Non-pigmented ciliary epithelial cell (primary cell): ENCODE data around the gene PLA2G4F.
A peak's percentile ranks its signal among the peaks of the same experiment; 100 is the strongest.

Experiments used
- DNase-seq: peaks from one replicate; pipeline ENCODE4 v3.0.0-alpha.2; 2010; ENCODE audit warnings: low read depth

The PLA2G4F gene

DNA sequence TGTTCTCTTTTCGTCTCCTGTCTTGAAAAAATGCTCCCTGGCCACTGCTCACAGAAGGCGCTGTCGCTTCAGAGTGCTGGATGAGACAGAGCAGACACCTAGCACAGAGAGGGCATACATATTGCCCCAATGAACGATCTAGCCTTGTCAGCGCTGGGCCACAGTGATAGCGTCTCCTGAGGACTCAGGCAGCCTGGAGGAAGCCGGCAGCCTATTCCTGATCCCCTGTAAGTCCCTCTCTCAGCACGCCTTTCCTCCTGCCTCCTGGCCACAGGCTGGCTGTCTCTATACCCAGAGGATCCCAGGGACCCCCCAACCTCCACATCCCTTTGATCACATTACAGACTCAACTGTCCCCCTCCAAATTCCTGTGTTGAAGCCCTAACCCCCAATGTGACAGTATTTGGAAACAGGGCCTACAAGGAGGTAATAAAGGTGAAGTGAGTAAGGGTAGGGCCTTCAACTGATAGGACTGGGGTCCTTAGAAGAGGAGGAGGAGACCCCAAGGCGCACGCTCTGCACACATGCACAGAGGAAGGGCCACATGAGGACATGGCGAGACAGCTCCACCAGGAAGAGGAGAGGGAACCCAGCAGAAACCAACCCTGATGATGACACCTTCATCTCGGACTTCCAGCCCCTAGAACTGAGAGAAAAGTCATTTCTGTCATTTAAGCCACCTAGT is 7.5 kb downstream of the PLA2G4F start:
- no peak for DNase-seq

DNA sequence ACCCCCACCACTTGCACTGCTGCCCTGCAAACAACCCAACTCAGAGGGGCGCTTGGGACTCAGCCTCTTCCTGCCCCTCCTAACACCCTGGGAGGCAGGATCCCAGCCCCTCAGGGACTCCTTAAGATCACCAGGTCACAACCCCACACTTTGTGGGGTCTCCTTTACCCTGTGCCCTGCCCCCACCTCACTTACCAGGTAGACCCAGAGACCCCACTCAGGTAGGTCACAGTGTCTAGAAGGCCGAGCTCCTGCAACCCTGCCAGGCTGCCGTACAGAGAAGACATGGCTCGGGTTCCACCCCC is 9.1 kb downstream of the PLA2G4F start:
- no peak for DNase-seq

DNA sequence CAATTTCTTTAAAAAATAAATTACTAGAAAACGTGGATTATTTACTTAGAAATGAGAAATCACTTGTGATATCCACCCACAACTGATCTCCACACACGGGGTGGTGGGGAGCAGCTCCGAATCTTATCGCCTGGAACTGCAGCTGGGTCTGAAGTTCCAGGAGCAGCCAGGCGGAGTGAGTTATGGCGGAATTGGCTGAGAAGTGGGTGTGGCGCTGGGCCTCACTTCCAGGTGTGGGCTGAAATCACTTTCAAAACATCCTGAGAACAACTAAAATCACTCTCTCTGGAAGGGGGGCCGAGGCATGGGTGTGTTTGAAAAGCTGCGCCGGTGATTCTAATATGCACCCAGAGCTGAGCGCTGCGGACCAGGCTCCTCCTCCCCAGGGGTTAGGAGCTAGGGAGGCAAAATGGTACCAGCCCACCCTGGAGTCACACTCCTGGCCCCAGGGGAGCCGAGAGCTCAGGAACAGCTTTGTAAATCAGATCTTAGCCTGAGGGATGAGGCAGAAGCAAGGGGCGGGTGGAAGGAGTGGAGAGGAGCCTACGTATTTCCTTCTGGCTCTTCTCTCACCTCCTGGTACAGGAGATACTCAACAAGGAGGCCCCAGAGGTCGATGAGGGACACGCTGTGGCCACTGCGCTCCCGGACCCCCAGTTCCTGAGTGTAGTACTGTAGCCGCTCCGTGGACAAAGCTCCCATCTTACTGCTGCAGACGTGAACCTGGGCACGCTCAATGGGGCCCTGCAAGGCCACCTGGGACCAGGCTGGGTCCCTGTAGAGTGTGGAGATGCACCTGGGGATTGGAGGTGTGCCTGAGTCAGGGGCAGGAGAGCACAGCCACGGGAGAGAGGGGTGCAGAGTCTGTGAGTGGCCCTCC is 9.6 kb downstream of the PLA2G4F start:
- DNase-seq: no peak

- DNase-seq: no peak
Measured at GRCh38 chr15:42145546-42146455, 10.6 kb downstream of the PLA2G4F start.

- no peak for DNase-seq
Measured at GRCh38 chr15:42144841-42145375, 11.5 kb downstream of the PLA2G4F start.

- no peak for DNase-seq
Measured at GRCh38 chr15:42143866-42144625, 12.4 kb downstream of the PLA2G4F start.

DNA sequence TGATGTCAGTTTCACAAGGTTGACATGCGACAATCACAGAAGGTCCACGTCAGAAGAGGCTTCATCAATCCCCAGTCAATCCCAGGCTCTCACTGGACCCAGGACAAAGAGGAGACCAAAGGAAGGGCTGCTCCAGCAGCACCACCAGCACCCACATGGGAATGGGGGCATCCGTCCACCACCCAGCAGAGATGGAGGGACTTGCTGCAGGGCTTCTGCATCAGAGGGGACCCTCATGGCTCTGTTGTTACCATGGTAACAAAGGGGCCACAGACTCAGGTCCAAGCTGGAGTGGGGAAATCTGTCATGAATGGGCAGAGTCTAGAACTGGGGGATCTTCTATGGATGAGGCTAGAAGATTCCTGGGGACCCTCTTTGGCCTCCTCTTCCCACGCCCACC is 13.1 kb downstream of the PLA2G4F start:
- no peak for DNase-seq

GRCh38 chr15:42141795-42142667 is 14.4 kb downstream of the PLA2G4F start:
- DNase-seq: no peak

DNA sequence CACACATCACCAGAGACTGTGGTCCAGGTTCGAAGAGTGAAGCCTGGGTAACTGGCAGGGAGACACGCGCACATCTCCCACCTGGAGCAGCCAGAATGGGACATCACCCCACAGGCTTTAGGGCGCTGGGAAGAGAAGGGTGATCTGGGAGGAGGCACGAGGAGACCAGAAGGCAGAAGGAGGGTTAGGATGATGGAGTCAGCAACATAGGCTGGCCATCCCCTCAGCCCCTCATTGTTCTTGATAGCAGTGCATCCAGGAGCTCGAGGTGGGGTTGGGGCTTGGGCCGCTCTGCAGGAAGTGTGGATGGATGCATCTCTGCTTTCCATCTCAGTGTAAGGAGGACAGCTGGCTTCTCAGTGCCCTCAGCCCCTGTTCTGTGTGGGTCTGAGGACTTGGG is 15.2 kb downstream of the PLA2G4F start:
- no peak for DNase-seq

DNA sequence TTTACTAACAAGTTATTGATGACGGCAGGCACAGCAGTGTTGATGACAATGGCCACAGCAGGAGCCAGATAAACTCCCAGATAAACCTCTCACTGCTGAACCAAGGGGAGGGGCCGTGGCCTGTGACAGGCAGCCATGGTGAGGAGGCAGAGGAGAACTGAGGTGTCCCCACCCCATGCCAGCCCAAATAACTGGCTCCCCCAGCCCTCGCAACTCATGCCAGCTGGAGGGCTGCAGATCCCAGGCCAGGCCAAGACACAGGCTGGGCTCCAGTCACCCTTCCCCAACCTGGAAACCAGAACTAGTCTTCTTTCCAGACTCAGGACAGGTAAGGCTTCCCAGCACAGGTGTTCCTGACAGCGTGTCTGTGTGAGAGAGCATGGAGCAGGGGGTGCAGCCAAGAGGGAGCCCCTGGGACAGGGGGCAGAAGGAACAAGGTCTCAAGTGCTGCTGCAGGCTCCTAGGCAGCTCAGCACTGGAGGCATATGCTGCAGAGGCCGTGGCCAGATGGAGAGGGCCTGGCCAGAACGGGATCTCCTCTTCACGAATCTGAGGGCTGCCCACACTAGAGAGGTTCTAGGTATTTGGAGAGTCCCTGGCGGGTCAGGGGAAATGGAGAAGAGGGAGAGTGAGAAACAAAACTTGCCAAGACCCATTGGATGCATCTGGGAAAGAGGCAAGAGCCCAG is 15.9 kb downstream of the PLA2G4F start:
- no peak for DNase-seq

- DNase-seq: no peak
Measured at GRCh38 chr15:42139596-42139995, 16.8 kb downstream of the PLA2G4F start.

GRCh38 chr15:42138968-42139386 is 17.5 kb downstream of the PLA2G4F start:
- no peak for DNase-seq

DNA sequence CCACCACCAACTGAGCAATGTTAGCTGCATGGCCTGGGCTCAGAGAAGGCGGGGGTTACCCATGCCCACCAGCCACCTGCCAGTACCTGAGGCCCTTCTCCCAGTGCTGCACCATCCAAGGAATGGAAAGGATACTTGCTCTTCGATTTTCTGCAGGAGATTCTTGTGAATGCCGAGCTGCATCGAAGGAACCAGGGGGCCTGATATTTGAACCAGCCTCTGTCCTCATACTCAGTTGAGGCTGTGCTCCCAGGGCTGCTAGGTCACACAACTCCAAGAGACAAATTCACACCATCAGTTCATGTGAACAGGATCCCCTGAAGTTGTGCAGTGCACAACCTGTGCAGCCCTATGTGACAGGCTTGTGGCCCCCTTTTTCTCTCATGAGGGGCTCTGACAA is 18.0 kb downstream of the PLA2G4F start:
- DNase-seq: no peak

- peak; percentile 5 for DNase-seq
Measured at GRCh38 chr15:42137461-42138261, 18.8 kb downstream of the PLA2G4F start.

DNA sequence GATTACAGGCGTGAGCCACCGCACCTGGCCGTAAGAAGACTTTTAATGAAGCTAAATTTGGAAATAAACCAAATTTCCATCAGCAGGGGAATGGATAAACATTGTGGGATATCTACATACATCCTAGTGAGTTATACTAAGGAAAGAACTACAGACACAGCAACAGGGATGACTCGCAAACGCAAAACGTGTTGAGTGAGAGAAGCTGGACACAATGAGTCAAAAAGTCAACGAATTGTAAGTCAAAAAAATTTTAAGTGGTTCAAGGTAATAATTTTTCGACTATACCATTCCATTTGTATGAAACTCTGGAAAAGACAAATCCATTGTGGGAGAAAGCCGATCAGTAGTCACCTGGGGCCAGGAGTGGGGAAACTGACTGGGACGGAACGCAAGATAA is 19.9 kb downstream of the PLA2G4F start:
- DNase-seq: no peak

DNA sequence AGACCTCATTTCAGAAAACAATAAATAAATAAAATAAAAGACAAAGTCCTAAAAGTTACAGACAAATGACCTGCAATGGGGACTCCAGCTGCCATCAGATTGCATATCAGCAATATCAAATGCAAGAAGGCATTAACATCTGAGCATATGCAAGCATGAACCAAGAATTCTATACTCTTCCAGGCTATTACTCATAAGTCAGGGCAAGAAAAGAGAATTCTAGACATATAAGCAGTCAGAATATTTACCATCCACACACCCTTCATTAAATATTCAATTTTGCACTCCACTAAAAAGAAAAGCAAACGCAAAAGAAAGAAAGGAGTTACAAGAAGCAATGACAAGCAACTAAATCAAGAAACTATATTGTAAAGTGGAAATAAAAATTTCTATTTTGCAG is 21.1 kb downstream of the PLA2G4F start:
- DNase-seq: no peak

DNA sequence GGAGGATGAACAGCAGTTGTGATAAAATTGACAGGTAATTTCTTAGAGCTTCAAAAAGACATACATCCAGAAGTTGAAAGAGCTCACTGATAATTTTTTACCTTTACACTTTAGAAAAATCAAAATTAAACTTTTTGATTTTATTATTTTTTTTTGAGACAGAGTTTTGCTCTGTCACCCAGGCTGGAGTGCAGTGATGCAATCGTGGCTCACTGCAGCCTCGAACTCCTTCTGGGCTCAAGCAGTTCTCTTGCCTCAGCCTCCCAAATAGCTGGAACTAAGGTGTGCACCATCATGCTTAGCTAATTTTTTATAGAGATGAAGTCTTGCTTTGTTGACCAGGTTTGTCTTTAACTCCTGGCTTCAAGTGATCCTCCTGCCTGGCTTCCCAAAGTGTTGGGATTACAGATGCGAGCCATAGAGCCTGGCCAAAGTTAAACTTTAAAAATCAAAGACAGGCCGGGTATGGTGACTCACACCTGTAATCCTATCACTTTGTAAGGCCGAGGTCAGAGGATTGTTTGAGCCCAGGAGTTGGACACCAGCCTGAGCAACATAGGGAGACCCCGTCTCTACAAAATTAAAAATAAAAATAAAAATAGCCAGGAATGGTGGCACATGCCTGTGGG is 21.7 kb downstream of the PLA2G4F start:
- DNase-seq: no peak

GRCh38 chr15:42133886-42134502 is 22.4 kb downstream of the PLA2G4F start:
- DNase-seq: no peak
